HTR-8/SVneo (cell line): ENCODE results near the gene MSRB1.

Experiments
- DNase-seq: peaks from one replicate; pipeline ENCODE4 v3.0.0; 2011; ENCODE audit warnings: low spot score, mixed read lengths; ENCODE audit not compliant: insufficient read length
- FAIRE-seq: peaks from 2 replicates; lab custom pipeline; 2011; peaks lifted over from hg19 to GRCh38; lab: Jason Lieb, UNC

The MSRB1 gene

DNA sequence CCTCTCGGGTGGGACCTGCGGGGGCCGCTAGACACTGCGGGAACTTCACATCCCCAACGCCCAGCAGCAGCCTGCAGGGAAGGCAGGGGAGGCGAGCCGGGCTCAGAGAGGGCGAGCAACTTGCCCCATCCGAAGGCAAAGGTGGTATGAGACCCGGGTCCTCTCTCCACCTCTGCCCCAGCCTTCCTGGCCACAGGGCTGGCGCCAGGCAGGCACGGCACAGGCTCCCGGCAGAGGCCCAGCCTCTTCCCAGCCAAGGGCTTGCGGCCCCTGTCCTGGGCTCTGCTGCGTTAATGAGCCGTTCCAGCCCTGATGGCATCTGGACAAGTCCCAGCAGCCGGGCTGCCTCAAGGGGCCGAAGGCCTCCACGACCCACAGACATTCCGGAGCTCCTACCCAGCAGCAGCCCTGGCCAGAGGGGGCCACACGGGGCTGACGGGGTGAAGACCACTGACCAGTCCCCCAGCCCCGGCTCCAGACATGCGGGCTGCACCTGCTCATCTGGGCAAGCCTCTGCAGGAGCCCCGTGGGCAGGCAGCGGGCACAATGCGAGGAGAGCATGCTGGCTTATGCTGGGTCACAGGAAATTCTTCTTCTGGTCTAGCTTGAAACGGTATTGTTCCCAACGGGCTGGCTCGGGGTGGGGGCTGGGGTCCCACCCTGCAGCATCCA, 23.5 kb downstream of the MSRB1 start:
- no peak for FAIRE-seq
- no peak for DNase-seq

- FAIRE-seq: no peak
- DNase-seq: no peak
Observed at GRCh38 chr16:1918351-1919326, 24.4 kb downstream of the MSRB1 start, which contains the start of gene HS3ST6. Gene HS3ST6, minus strand, starts transcription at chr16:1918415. Its CDS starts 92 bp downstream, at chr16:1918323.

DNA sequence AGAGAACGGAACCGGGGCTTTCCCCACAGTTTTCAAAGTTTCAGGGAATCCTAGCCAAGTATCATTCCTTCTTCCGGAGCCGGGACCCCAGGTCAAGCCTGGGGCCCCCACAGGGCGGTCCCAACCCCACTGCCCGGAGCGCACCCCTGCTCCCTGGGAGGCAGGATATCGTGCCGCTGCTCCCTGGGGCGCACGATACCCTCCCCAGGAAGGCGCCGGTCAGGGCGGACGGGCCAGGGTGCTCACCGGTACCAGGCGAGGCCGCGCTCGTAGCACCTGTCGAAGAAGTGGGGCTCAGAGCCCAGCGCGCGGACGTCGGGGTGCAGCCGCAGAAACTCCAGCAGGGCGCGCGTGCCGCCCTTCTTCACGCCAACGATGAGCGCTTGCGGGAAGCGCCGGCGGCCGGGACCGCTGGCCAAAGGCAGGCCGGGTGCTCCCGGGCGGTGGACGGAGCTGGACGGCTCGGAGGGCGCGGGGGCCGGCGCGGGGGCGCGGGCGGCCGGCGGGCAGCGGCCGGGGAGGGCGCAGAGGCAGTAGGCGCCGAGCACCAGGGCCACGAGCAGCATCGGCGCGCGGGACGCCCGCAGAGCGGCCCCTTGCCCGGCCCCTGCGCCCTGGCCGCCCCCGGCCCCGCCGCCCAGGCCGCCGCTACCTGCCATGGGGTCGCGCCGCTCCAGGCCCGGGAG, 25.2 kb downstream of the MSRB1 start:
- DNase-seq (no peak), FAIRE-seq (no peak)

GRCh38 chr16:1917056-1917664, 25.8 kb downstream of the MSRB1 start:
- DNase-seq: no peak
- no peak for FAIRE-seq

DNA sequence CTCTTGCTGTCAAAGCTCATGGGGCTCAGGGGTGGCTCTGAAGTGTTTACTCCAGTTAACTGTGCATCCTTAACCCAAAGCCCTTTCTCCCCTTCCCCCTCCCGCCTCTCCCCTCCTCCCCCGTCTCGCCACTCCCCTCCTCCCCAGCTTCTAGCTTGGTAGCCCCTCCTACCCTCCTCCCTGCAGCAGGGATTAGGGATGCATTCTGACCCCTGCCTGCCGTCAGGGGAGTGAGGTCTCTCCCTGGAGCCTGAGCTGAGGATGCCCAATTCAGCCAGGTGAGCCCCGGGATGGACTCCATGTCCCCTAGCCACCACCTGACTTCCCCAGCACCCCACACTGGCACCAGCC, 26.4 kb downstream of the MSRB1 start:
- FAIRE-seq (no peak), DNase-seq (no peak)

GRCh38 chr16:1915732-1916639, 27.0 kb downstream of the MSRB1 start:
- no peak for DNase-seq
- no peak for FAIRE-seq

DNA sequence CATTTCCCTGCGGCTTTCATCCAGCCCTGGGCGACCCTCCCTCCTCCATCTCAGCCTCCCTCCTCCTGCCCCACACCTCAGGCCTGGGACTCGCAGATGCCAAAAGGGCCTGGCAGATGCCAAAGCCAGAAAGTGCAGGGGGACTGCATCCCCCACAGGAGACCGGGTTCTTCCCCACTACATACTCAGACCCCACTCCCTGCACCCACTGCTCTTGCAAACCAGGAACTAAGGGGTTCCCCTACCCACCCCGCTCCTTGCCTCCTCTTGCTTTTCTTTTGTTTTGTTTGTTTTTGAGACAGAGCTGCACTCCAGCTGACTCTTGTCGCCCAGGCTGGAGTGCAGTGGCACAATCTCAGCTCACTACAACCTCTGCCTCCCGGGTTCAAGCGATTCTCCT, 28.0 kb downstream of the MSRB1 start:
- FAIRE-seq: no peak
- DNase-seq: no peak

DNA sequence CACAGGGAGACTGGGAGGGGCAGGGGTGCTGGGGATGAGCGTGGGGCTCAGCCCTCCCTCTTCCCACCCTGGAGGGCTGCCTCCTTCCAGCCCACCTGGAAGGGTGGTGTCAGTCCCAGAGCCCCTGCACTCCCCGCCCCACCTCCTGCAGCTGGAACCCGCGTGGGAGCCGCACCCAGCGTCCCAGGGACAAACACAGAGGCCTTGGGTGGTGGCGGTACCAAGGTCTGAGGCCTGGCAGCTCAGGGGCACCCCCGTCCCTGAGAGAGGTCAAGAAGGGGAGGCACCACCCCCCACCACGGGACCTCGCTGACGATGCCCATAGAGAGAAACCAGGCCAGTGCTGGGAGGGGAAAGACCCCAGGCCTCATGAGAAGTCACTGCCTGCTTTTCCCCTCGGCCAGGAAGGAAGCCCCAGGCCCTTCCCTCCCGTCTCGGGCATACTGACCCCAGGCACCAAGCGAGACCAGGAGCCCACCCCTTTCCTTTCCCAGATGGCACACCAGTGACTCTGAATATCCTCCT, 28.9 kb downstream of the MSRB1 start:
- FAIRE-seq: no peak
- no peak for DNase-seq

- DNase-seq (no peak), FAIRE-seq (no peak)
Observed at GRCh38 chr16:1913327-1914083, 29.5 kb downstream of the MSRB1 start.

GRCh38 chr16:1912215-1912543, 30.8 kb downstream of the MSRB1 start:
- DNase-seq (no peak), FAIRE-seq (no peak)

DNA sequence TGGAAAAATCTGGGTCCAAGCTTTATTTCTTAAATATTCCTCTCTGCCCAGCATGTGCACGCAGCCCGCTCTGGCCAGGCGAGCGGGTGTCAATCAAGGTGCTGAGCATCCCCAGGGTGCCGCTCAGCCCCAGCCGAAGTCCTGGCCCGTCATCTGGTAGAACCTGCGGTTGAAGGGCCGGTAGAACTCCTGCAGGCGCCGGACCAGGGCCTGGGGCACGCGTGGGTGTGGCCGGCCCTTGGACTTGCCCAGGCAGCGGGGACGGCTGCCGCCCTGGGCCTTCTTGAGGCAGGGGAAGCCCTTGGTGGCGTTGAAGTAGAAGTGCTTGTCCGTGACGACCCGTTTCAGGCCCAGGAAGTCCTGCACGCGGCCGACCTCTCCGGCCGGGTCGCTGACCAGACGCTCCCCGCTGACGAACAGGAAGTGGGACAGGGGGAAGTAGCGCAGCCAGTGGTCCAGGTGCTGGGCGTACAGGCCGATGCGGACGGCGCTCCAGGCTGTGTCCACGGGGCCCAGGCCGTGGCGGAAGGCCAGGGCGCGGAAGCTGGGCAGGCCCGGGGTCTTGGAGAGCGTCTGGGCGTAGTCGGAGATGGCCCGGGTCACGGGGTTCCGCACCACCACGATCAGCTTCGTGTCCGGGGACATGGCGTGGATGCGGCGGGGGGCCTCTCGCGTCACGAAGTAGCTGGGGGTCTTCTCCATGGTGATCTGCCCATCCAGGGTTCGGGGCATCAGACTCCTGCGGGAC, 31.4 kb downstream of the MSRB1 start:
- no peak for FAIRE-seq
- DNase-seq: no peak

- no peak for DNase-seq
- no peak for FAIRE-seq
Observed at GRCh38 chr16:1909561-1910231, 33.3 kb downstream of the MSRB1 start.

DNA sequence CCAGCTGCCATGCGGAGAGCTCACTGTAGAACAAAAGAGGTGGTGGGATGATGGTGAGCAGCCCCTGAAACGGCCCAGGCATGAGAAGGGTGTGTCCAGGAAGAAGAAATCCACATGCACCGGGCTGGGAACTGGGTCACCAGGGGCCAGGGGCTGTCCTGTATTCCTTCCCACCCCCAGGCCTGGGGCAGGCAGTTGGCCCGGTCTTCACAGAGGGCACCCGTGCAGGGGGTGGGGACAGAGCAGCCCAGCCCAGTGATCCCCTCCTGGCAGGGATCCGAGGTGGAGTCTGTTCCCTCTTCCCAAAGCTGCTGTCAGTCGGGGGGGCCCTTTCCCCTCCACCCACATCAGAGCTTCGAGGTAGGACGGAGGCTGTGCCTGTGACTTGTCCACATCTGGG, 34.0 kb downstream of the MSRB1 start:
- no peak for FAIRE-seq

GRCh38 chr16:1908184-1908583, 34.8 kb downstream of the MSRB1 start:
- FAIRE-seq (no peak), DNase-seq (no peak)

More for the DNA sequence above, 34.0 kb downstream of the MSRB1 start:
- DNase-seq: no peak

DNA sequence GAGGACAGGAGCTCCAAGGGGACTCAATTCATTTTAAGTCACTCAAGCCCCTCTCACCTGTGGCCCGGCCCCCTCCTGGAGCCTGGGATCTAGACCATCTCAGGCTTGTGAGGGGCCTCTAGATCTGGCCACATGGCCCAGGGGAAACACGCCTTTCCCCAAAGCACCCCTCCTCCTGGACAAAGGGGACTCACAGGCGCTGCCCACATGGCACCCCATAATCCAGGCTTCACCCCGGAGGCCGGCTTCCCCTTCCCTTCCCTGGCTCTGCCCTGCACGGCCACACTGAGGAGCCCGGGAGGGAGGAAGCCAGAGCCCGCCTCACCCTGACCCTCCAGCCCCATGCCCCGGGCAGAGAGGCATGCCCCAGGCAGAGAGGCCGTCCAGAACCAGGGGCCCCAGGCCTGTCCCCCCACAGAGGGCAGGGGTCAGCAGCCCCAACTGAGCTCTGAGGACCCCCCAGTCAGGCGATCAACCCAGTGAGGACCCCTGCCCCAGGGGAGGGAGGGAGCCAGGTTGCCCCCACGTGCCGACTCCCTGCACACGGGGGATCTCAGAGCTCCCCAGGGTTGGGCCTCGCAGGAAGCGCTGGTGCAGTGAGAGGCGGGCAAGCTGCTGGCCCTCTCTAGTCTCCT, 35.7 kb downstream of the MSRB1 start:
- FAIRE-seq: no peak
- DNase-seq: no peak

- DNase-seq: no peak
- no peak for FAIRE-seq
Observed at GRCh38 chr16:1906846-1907165, 36.2 kb downstream of the MSRB1 start.
